Measurements from ENCODE around the gene PTPMT1. TPM values are rescaled to one million over a fixed set of nuclear protein-coding genes. Genes with fewer than 3 reads are reported as not detected.
"Not testable (repeated sequence)": the region's sequence is repeated elsewhere in the genome, so short reads cannot be mapped to it uniquely, and the experiment has no call there.

The PTPMT1 gene
- total RNA-seq, 2 donors from 2014 or later: 26.9 to 50.1 TPM

GRCh38 chr11:47523490-47524225 lies 41.7 kb upstream of the PTPMT1 start:
- DNase-seq (ENCODE audit: low spot score): peak; percentile 59
- H3K4me3 ChIP-seq: no peak overlapping the region
- H3K27me3 ChIP-seq: no peaks in the 10 kb centered on the region
- peak overlapping the region; percentile 70 to 72 for H3K27ac ChIP-seq
- TF ChIP-seq, protein P1, sequence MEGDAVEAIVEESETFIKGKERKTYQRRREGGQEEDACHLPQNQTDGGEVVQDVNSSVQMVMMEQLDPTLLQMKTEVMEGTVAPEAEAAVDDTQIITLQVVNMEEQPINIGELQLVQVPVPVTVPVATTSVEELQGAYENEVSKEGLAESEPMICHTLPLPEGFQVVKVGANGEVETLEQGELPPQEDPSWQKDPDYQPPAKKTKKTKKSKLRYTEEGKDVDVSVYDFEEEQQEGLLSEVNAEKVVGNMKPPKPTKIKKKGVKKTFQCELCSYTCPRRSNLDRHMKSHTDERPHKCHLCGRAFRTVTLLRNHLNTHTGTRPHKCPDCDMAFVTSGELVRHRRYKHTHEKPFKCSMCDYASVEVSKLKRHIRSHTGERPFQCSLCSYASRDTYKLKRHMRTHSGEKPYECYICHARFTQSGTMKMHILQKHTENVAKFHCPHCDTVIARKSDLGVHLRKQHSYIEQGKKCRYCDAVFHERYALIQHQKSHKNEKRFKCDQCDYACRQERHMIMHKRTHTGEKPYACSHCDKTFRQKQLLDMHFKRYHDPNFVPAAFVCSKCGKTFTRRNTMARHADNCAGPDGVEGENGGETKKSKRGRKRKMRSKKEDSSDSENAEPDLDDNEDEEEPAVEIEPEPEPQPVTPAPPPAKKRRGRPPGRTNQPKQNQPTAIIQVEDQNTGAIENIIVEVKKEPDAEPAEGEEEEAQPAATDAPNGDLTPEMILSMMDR (IDR thresholded peaks at IDR 0.05): no peak
- peaks cover 0 to 66% of the 10 kb centered on the region in 2 donors for H3K4me1 ChIP-seq
- no peaks in the 10 kb centered on the region for H3K36me3 ChIP-seq
- H3K9me3 ChIP-seq: no peaks in the 10 kb centered on the region

- TF ChIP-seq, protein P1 (IDR thresholded peaks at IDR 0.05): no peak
- H3K27ac ChIP-seq: peak overlapping the region; percentile 70 to 72
- H3K4me3 ChIP-seq: no peak overlapping the region
- peak; percentile 56 for DNase-seq (ENCODE audit: low spot score)
- no peaks in the 10 kb centered on the region for H3K9me3 ChIP-seq
- no peaks in the 10 kb centered on the region for H3K36me3 ChIP-seq
- no peaks in the 10 kb centered on the region for H3K27me3 ChIP-seq
- peaks cover 0 to 59% of the 10 kb centered on the region in 2 donors for H3K4me1 ChIP-seq
Measured at GRCh38 chr11:47524291-47524874, 41.0 kb upstream of the PTPMT1 start.

GRCh38 chr11:47526032-47526431 lies 39.4 kb upstream of the PTPMT1 start:
- not testable (repeated sequence) for H3K4me3 ChIP-seq, H3K36me3 ChIP-seq, H3K27me3 ChIP-seq, H3K9me3 ChIP-seq, H3K27ac ChIP-seq
- H3K4me1 ChIP-seq: peaks cover 0 to 50% of the 10 kb centered on the region in 2 donors
- DNase-seq (ENCODE audit: low spot score): peak; percentile 38

DNA sequence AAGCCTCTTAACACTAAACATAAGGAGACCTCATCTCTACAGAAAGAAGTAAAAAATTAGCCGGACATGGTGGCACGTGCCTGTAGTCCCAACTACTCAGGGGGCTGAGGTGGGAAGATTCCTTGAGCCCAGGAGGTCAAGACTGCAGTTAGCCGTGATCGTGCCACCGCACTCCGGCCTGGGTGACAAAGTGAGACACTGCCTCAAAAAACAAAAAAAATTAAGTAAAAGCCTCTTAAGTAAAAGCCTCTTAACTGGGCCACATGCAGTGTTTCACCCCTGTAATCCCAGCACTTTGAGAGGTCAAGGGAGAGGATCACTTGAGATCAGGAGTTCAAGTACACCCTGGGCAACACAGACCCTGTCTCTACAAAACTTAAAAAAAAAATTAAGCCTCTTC lies 38.2 kb upstream of the PTPMT1 start:
- TF ChIP-seq, protein P1 (IDR thresholded peaks at IDR 0.05): no peak
- Histone ChIP-seq H3K27me3 (no peaks in the 10 kb centered on the region), H3K36me3 (no peaks in the 10 kb centered on the region), H3K27ac (no peak overlapping the region), H3K4me3 (no peak overlapping the region), H3K9me3 (no peaks in the 10 kb centered on the region), H3K4me1 (peaks cover 0 to 56% of the 10 kb centered on the region in 2 donors)
- peak; percentile 44 for DNase-seq (ENCODE audit: low spot score)

DNA sequence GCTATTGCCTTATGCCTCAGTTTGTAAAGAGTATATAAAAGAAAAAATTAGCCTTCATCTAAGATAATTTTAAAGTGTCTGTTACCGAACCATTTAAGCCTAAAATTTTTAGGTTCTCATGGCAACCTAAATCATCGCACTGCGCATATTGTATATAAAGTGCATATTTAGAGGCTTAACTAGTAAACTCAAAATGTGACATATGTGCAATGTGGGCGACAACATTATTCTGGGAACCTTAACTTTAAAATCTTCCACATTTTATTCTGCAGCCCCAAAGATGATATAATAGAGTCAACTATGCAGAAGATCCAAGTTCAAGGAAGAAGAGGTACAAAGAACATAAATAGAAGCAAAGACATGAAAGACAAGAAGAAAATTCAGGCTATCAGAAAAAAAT lies 35.4 kb upstream of the PTPMT1 start:
- no peaks in the 10 kb centered on the region for H3K36me3 ChIP-seq
- H3K27me3 ChIP-seq: no peaks in the 10 kb centered on the region
- peaks cover 3 to 51% of the 10 kb centered on the region in 2 donors for H3K4me1 ChIP-seq
- H3K27ac ChIP-seq: no peak overlapping the region
- DNase-seq (ENCODE audit: low spot score): no peak
- H3K4me3 ChIP-seq: no peak overlapping the region
- H3K9me3 ChIP-seq: no peaks in the 10 kb centered on the region
- TF ChIP-seq, protein P1 (IDR thresholded peaks at IDR 0.05): no peak

DNA sequence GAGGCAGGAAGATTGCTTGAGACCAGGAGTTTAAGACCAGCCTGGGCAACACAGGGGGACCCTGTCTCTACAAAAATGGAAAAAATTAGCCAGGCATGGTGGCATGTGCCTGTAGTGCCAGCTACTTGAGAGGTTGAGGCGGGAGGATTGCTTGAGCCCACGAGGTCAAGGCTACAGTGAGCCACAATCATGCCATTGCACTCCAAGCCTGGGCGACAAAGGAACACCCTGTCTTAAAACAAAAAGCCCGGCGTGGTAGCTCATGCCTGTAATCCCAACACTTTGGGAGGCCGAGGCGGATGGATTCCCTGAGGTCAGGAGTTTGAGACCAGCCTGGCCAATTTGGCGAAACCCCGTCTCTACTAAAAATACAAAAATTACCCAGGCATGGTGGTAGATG lies 34.7 kb upstream of the PTPMT1 start:
- DNase-seq (ENCODE audit: low spot score); H3K27ac ChIP-seq; H3K9me3 ChIP-seq; H3K4me3 ChIP-seq; H3K27me3 ChIP-seq; H3K36me3 ChIP-seq: not testable (repeated sequence)
- peaks cover 3 to 51% of the 10 kb centered on the region in 2 donors for H3K4me1 ChIP-seq
